Measurements from ENCODE around the gene UVRAG.

UVRAG gene

DNA sequence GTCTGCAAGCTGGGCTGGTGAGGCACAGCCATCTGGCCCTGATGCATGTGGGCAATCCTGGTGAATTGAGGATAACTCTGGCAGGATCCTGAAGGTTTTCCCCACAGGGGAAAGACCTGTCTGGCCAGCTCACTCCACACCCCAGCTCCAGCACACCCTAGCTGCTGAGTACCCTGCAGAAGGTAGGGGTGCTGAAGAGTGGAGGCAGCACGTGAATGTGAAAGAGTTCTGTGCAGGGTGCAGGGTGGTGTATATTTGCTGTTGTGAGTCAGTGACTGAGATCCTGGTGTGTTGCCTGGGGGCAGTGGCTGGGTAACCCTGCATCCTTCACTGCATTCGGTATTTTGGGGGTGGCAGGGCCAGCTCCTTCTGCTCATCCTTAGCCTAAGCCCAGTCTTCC lies 24.0 kb upstream of the UVRAG start:
- no peak overlapping the region for H2AFZ ChIP-seq (ENCODE audit: low read length)
- no peak for DNase-seq
- no peak for TF ChIP-seq EZH2 (optimal IDR thresholded peaks at IDR 0.05; ENCODE audit: low read depth, low read length)
- no peak for TF ChIP-seq EZH2phosphoT487 (IDR thresholded peaks at IDR 0.05; ENCODE audit: low read length)
- TF ChIP-seq, protein P1, sequence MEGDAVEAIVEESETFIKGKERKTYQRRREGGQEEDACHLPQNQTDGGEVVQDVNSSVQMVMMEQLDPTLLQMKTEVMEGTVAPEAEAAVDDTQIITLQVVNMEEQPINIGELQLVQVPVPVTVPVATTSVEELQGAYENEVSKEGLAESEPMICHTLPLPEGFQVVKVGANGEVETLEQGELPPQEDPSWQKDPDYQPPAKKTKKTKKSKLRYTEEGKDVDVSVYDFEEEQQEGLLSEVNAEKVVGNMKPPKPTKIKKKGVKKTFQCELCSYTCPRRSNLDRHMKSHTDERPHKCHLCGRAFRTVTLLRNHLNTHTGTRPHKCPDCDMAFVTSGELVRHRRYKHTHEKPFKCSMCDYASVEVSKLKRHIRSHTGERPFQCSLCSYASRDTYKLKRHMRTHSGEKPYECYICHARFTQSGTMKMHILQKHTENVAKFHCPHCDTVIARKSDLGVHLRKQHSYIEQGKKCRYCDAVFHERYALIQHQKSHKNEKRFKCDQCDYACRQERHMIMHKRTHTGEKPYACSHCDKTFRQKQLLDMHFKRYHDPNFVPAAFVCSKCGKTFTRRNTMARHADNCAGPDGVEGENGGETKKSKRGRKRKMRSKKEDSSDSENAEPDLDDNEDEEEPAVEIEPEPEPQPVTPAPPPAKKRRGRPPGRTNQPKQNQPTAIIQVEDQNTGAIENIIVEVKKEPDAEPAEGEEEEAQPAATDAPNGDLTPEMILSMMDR (IDR thresholded peaks at IDR 0.05; ENCODE audit: low read length), result no peak
- no peaks in the 10 kb centered on the region for H4K20me1 ChIP-seq (ENCODE audit: insufficient read depth, low read length)
- no peaks in the 10 kb centered on the region for H3K79me2 ChIP-seq (ENCODE audit: low read length)
- no peak overlapping the region for H3K9ac ChIP-seq (ENCODE audit: low read length)
- no peak overlapping the region for H3K4me3 ChIP-seq (ENCODE audit: low read length)
- no peak overlapping the region for H3K4me2 ChIP-seq (ENCODE audit: low read depth, low read length)
- no peaks in the 10 kb centered on the region for H3F3A ChIP-seq (ENCODE audit: insufficient read depth, low read length)
- H3K9me3 ChIP-seq (replicated peaks; ENCODE audit: insufficient read depth, low read length), result no peaks in the 10 kb centered on the region
- no peak overlapping the region for H3K27ac ChIP-seq (ENCODE audit: low read length)
- no peaks in the 10 kb centered on the region for H3K36me3 ChIP-seq (replicated peaks; ENCODE audit: insufficient read depth, low read length)
- H3K9me2 ChIP-seq (replicated peaks; ENCODE audit: insufficient read depth, low read length), result no peaks in the 10 kb centered on the region
- H3K27me3 ChIP-seq (replicated peaks; ENCODE audit: insufficient read depth, low read length), result no peaks in the 10 kb centered on the region
- H3K4me1 ChIP-seq (ENCODE audit: low read length), result no peaks in the 10 kb centered on the region

GRCh38 chr11:75792127-75792731 lies 22.8 kb upstream of the UVRAG start:
- Histone ChIP-seq H4K20me1 (ENCODE audit: insufficient read depth, low read length) (no peaks in the 10 kb centered on the region), H2AFZ (ENCODE audit: low read length) (no peak overlapping the region), H3K9me3 (replicated peaks; ENCODE audit: insufficient read depth, low read length) (no peaks in the 10 kb centered on the region), H3K9ac (ENCODE audit: low read length) (no peak overlapping the region), H3K4me3 (ENCODE audit: low read length) (no peak overlapping the region), H3K9me2 (replicated peaks; ENCODE audit: insufficient read depth, low read length) (no peaks in the 10 kb centered on the region), H3K27me3 (replicated peaks; ENCODE audit: insufficient read depth, low read length) (no peaks in the 10 kb centered on the region), H3K4me1 (ENCODE audit: low read length) (no peaks in the 10 kb centered on the region), H3K27ac (ENCODE audit: low read length) (no peak overlapping the region), H3K36me3 (replicated peaks; ENCODE audit: insufficient read depth, low read length) (no peaks in the 10 kb centered on the region), H3K4me2 (ENCODE audit: low read depth, low read length) (no peak overlapping the region), H3K79me2 (ENCODE audit: low read length) (no peaks in the 10 kb centered on the region), H3F3A (ENCODE audit: insufficient read depth, low read length) (no peaks in the 10 kb centered on the region)
- TF ChIP-seq, protein P1 (IDR thresholded peaks at IDR 0.05; ENCODE audit: low read length), result no peak
- no peak for TF ChIP-seq EZH2 (optimal IDR thresholded peaks at IDR 0.05; ENCODE audit: low read depth, low read length)
- TF ChIP-seq EZH2phosphoT487 (IDR thresholded peaks at IDR 0.05; ENCODE audit: low read length), result no peak
- DNase-seq, result no peak

GRCh38 chr11:75792997-75793800 lies 21.8 kb upstream of the UVRAG start:
- Histone ChIP-seq H3K9me3 (replicated peaks; ENCODE audit: insufficient read depth, low read length) (no peaks in the 10 kb centered on the region), H3F3A (ENCODE audit: insufficient read depth, low read length) (no peaks in the 10 kb centered on the region), H3K27me3 (replicated peaks; ENCODE audit: insufficient read depth, low read length) (no peaks in the 10 kb centered on the region), H3K4me1 (ENCODE audit: low read length) (no peaks in the 10 kb centered on the region), H3K79me2 (ENCODE audit: low read length) (no peaks in the 10 kb centered on the region), H3K4me3 (ENCODE audit: low read length) (no peak overlapping the region), H3K36me3 (replicated peaks; ENCODE audit: insufficient read depth, low read length) (no peaks in the 10 kb centered on the region), H3K9me2 (replicated peaks; ENCODE audit: insufficient read depth, low read length) (no peaks in the 10 kb centered on the region), H3K27ac (ENCODE audit: low read length) (no peak overlapping the region), H4K20me1 (ENCODE audit: insufficient read depth, low read length) (no peaks in the 10 kb centered on the region), H2AFZ (ENCODE audit: low read length) (no peak overlapping the region), H3K4me2 (ENCODE audit: low read depth, low read length) (no peak overlapping the region), H3K9ac (ENCODE audit: low read length) (no peak overlapping the region)
- TF ChIP-seq, protein P1 (IDR thresholded peaks at IDR 0.05; ENCODE audit: low read length), result no peak
- TF ChIP-seq EZH2phosphoT487 (IDR thresholded peaks at IDR 0.05; ENCODE audit: low read length) (no peak), EZH2 (optimal IDR thresholded peaks at IDR 0.05; ENCODE audit: low read depth, low read length) (no peak)
- no peak for DNase-seq
